LHCN-M2 (cell line): ENCODE results near the gene FAN1. TPM values are rescaled to one million over a fixed set of nuclear protein-coding genes. Genes with fewer than 3 reads are reported as not detected.

Source experiments
- DNase-seq: peaks from one replicate; pipeline ENCODE4 v3.0.0-alpha.2; 2012; ENCODE audit warnings: low read depth
- total RNA-seq: library from RNA; depleted of rRNA; stranded (reverse); fragments of >200 nt; gene quantifications from 2 replicates; pipeline ENCODE4 v1.2.3, GENCODE V29; 2014

The FAN1 gene
- total RNA-seq, 1 experiment from 2014 or later = 17.7 TPM

DNA sequence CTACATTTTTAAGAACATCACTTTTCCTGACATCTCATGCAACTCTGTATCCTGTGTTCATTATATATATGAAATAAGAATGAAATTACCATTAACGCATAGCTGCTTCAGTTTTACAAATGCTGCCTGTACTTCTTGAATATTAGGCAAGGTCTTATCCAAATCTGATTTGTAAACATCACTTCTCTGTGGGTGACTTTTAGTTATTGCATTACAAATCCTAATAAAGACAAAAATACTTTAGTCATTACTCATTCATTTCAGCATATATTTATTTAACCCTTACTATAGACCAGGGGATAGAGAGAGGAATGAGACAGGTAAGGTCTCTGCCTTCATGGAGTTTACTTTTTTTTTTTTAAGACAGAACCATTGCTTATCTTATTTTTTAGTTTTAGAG is 51.0 kb downstream of the FAN1 start:
- no peak for DNase-seq

DNA sequence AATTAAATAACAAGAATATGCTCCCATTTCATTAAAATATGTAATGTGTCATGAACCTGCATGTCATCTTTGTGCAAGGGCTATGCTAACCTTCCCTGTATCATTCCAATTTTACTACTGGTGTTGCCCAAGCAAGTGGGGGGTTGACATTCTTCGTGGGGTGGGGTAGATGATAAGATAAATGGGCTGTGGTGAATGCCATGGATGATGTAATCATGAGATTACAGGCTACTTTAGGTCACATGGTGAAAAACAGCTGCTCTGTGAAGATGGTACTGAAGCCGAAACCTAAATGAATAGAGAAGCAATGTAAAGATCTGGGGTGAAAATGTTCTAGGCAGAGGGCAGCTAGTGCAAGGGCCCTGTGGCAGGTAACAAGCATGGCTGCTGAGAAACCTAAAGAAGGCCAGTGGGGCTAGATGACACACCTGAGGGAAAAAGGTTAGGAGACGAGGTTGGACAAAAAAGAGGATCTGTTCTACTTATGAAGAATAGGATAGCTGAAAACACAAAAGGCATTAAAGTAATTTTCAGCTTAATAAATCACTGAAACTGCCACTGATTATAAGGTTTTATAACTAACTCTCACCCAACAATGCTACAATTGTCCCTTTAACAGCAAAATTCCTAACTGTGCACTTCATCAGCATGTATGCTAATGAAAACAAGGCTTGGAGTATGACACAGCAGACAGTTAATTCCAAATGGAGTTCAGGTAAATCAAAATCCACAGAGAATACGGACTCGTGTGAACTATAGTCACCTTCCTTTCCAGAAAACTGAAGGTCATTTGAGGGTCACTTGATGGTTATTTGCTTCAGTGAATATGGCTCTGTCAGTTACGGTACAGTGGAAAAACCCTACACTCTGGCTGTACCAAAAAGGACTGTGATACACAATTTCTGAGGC is 52.8 kb downstream of the FAN1 start:
- DNase-seq = peak; percentile 7

DNA sequence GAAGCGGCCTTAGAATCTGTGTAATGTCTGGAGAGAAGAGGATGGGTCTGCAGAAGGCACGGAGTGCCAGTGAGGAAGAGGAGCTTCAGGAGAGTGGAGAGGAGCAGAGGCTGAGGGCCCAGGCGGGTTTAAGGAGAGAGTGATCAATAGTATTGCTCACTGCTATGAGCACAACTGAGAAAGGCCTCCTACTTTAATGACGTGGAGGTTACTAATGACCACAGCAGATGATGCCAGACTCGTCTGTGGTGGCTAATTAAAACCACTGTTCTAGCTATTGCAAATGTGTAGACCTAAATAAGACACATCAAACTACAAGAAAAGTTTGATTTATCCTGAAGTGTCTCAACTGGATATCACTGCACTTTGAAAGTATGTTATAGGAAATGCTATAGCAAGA is 54.5 kb downstream of the FAN1 start:
- no peak for DNase-seq

DNA sequence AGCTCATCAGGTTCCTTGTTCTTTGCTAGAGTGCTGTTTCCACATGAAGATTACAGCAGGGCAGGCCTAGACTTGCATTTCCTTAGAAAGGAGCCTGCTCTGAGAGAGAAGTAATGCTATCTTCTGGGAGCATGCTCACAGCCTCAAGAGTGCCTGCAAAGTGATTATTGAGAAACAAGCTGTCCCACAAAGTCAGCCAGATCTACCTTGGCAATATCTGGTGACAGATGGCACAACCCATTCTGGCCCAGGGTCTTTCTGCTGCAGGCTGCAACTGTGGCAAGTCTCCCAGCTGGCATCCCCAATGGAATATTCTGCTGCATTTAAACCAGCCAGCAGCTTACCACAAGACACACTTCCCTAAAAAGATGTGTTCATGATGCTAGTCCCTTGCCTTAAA is 58.4 kb downstream of the FAN1 start:
- DNase-seq = no peak

DNA sequence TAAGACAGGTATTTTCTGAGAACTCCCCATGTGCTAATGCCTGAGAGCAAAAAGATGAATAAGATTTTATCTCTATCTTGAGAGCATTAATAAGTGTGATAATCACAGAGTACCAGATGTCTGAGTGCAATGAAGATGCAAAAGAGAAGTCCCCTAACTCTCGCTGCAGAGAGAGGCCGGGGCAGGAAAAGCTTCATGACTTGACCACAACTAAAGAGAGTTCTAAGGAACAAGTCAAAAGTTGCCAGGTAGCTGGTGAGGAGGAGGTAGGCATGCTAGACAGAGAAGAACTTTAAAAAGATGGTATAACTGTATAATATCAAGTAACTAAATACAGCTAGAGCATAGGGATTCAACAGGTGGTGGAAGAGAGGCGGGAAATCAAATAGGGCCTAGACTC is 58.9 kb downstream of the FAN1 start:
- no peak for DNase-seq

DNA sequence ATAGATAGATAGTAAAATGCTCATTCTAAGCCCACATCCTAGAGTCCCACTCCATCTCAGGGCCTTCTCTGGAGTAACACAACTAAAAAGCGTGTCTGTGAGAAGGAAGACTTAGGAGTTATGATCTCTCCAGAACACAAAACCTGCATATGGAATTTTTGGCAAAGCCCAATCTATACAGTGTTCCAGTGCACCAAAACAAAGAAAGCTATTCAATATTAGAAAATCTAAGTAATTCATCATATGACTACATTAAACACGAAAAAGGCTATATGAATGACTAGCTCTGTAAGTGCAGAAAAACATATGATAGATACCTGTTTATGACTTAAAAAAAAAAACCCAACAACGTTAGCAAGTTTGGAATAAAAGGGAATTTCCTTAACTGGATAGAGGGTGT is 60.0 kb downstream of the FAN1 start:
- DNase-seq = no peak

DNA sequence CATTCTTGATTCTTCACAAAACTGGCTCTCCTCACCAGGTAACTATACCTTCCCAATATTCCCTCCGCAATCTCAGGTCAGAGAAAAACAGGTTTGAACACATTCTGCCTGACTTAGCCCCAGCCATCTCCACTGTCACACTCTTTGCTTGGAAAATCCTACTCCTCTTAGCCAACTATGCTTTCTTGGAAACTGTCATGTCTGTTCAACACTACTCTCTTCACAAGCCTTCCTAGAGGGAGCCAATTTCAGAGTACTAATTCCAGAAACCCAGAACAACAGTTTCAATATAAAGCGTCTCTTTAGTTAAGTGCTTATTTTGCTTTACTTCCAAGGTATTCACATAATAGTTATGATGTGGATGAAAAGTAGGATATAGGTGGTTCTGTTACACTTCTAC is 66.0 kb downstream of the FAN1 start:
- DNase-seq = no peak

DNA sequence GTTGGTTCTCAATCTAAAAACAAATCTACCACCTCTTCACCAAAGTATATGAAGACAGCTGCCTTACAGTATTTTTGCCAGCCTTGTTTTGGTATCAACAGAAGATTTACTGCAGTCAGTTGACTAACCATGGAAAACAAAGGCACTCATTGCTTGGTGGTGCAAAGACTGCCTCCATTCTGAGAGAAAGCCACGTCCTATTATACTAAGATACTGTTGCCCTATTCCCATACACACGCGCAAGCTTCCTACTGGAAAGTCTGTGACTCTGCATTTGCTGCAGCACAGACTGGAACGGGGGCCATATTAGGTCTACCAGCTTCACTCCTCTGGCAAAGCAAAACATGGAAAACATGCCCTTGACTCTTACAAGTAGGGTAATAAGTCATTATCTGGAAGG is 69.7 kb downstream of the FAN1 start:
- DNase-seq = no peak

DNA sequence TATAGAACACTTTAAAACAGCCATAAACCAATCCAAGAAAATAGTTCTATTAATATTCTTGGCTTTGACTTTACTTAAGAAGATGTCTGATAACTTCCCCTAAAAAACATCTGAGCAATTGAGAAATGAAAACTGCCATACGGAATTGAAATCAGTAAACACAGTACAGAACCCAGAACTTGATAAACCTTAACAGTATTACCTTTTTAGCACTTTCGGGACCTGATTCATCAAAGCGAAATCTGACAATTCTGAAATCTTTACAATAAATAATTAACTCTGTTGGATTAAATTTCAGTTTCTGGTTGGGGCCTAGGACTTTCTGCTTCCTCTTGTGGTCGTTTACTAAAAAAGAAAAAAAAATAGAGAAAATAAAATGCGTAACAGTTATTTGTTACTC is 70.4 kb downstream of the FAN1 start:
- DNase-seq = no peak

DNA sequence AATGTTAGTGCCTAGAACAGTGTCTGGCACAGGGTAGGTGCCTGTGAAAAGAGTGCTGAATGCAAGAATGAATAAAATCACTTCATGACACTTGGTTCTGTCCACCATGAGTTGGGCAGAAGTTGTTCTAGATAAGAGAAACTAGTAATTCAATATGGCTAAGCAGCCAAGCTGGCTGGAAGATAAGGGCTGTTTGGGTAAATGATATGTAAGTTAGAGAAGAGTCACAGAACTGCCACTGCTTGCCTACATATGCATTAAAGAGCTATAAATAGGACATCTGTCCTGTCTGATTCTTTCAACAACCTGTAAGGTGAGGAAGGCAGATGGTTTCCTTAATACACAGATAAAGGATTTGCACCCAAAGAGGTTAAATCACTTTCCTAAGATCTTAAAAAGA is 74.6 kb downstream of the FAN1 start:
- DNase-seq = no peak

DNA sequence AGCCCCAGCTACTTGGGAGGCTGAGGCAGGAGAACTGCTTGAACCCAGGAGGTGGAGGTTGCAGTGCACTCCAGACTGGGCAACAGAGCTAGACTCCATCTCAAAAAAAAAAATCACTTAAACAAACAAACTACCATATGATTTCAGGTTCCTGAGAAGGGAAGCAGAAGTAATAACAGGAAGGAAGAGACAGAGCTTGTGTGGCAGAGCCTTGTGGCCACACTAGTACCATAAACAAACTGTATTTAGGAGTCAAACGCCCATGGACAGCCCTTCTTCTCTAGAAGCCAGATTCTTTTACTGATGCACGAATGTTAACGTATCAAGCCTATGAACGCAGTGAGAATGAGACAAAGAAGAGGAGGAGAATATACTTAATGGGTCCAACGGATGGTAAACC is 75.7 kb downstream of the FAN1 start:
- DNase-seq = no peak

DNA sequence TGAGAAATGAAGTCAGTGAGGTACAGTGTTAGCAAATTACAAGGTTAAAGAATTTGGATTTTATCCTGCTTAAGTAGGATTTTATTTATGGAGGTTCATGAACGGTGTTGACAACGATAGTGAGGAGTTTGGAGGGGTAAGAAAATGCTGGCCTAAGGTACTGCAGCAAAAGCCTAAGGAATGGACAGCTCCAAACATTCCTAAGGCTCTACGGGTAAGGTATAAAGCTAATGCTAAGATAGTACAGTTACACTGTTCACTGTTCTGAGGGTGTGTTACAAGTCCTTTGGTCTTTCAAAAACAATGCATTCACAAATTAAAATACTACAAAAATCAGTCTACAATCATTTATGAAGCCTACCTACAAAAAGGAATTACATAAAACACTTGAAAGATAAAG is 80.4 kb downstream of the FAN1 start:
- DNase-seq = no peak

DNA sequence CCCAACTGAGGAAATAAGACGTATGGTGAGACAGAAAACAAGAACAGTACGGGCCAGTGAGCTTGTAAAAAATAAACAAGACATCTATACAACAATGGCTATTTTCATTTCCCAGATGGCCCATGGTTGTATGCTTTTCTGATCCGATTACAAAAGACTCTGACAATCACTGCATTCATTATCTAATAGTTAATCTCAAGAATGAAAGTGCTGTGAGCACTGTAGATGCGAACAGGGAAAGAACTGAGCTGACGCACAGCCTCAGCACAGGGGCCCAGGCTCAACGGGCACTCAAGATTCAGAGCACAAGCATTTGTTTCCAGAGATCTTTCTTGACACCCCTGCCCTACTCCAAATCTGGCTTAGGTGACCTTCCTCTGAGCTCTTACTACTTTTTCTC is 80.8 kb downstream of the FAN1 start:
- DNase-seq = no peak

DNA sequence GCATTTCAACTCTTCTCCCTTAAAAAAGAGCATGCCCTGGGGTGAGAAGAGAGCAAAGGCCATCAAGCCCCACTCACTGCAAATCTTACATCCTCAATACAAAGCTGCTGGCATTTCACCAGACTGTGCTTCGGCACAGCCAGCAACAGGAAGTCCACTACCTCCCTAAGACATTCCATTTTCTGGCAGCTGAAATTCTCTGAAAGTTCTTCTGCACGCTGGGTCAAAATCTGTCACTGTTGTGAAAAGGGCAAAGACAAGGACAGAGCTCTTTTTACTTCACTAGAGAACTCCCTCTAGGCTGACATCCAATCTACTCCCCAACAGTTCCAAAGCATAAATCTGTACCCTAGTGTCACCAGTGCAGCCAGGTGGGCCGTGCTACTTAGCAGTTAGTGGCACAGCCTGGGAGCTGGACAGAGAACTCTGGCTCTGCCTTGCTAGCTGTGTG is 81.4 kb downstream of the FAN1 start:
- no peak for DNase-seq

DNA sequence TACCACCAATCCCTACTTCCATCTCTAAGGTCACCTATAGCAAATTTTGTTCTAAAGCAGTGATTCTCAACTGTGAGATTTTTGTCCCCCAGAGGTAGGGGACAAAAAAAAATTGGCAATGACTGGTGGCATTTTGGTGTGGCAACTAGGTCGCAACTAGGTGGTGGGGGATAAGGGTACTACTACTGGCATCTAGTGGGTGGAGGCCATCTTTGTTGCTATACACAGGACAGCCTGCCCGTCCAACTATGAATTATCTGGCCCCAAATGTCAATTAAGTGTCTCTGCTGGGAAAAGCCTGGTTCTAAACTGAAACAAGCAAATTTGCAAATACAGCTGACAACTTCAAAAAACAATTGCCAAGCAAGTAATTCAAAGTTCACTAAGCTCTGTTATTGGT is 86.3 kb downstream of the FAN1 start:
- peak; percentile 27 for DNase-seq

DNA sequence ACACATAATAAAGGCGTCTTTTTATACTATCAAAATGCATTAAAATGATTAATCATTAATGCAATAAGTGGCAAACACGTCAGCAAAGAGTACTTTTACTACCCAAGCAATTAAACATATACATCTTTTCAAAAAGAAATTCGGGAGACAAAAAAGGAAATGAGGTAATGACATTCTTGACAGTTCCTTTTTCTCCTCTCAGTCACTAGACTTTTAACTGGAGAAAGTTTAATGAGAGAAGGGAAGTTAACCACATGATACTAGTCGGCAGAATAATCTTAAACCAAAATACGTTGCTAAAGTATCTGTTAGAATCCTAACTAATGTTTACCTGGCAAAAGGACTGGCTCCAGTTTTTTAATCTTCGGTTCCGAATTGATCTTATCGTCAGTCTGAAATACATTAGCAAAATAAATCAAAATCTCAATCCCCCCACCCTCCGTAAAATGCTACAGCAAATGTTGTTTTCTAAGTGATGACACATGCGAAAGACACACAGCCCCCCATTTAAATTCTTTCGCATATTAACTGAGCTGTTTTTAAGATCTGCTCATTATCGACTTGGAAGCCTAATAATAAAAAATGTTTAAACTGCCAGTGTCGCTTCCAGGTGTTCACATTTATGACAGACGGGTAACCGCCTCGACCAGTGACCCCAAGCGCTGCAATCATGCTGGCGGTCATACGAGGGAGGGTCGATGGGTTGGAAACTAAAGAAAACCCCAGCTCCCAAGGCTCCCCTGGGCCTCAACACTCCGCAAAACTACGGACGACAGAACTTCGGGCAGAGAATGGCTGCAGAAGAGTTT is 86.9 kb downstream of the FAN1 start:
- no peak for DNase-seq

DNA sequence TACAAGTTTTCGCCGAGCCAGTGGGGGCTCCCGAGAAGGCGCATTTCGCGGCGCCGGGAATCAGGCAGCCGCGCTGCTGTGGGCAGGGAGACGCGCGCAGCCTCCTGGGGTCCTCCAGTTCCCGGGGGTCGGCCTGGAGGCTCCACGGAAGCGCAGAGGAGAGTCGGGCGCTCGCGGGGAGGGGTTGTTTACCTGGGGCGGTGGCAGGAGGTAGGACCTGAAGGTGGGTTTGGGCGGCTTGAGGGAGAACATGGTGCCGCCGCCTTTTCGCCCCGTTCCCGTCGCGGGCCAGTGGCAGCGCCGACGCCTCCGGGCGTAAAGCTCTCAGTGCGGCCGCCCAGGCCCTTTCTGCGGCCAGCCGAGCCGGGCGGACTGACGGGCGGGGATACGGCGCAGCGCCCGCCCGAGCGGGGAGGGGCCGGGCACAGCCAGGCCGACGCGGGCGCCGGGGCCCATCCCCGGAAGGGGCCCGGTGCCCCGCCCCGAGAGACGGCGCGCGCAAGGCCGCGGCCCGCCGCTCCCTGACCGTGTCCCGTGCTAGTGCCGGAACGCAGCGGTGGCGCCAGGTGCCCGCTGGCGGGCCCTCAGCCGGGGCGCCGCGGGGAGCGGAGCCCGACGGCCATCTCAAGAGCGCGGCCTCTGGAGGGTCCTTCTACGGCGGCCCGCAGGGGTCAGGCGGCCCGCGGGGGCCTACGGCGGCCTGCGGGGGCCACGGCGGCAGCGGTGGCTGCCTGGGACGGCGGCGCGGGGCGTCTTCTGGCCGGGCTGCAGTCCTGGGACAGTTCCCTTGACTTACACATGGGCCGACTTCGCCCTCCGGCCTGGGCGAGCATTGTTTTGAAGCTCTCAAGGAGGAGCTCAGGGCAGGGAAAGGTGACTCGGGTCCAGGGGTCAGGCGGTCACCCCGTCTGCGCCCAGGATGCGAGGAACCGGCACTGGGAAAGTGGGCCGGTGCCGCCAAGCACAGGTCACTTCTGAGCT is 87.8 kb downstream of the FAN1 start, which contains the start of gene MTMR10:
Gene MTMR10 (minus strand): TSS at position 374 of the 981 bp plus-strand sequence. CDS start 122 bp downstream, at position 252.
- DNase-seq = peak; percentile 64

DNA sequence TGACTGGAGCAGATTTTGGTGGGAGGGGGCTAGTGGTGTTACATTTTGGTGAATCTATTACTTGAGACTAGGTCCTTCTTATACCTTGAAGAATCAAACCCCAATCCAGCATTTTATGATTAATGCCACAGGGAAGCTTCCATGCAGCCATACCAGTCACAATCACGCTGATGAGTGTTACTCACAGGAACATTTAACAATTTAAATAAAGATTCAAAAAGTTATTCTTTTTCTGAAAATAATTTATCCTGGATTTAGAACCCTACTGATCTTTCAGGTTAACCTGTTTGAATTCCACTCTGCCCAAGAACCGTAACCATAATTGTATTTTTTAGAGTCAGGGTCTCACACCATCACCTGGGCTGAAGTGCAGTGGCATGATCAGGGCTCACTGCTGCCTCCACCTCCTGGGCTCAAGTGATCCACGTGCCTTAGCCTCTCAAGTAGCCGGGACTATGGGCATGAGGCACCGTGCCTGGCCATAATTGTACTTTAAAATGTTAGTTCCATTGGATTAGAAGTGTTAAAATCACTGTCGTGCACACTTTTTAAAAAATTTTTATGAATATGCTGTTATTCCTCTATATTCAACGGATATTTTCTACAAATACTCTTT is 88.6 kb downstream of the FAN1 start:
- DNase-seq = no peak
